Esophagus squamous epithelium (tissue), 4 donors: ENCODE measurements around the gene FHIT.

Source experiments
- POLR2A ChIP-seq, 4 donors: fragments of 450-650 bp; IDR thresholded peaks; one replicate each; pipeline ENCODE4 v1.6.1; 2017; ENCODE audit warnings: antibody characterized with exemption in 4 of 4, mild to moderate bottlenecking in 4 of 4, moderate library complexity in 3 of 4
- TF ChIP-seq, protein P1 (sequence below), 6 experiments: fragments of 450-650 bp in 4 of 6; fragments of 200-600 bp in 2 of 6; sonication (generic) in 2 of 6; IDR thresholded peaks; one replicate each; pipeline ENCODE4 v1.5.1; 2016 to 2019; ENCODE audit warnings: antibody characterized with exemption in 6 of 6, mild to moderate bottlenecking in 4 of 6, moderate library complexity in 4 of 6

GRCh38 chr3:59981377-59981776, 1269.9 kb downstream of the FHIT start:
- no peak for TF ChIP-seq POLR2A (IDR thresholded peaks at IDR 0.05)
- TF ChIP-seq, protein P1, sequence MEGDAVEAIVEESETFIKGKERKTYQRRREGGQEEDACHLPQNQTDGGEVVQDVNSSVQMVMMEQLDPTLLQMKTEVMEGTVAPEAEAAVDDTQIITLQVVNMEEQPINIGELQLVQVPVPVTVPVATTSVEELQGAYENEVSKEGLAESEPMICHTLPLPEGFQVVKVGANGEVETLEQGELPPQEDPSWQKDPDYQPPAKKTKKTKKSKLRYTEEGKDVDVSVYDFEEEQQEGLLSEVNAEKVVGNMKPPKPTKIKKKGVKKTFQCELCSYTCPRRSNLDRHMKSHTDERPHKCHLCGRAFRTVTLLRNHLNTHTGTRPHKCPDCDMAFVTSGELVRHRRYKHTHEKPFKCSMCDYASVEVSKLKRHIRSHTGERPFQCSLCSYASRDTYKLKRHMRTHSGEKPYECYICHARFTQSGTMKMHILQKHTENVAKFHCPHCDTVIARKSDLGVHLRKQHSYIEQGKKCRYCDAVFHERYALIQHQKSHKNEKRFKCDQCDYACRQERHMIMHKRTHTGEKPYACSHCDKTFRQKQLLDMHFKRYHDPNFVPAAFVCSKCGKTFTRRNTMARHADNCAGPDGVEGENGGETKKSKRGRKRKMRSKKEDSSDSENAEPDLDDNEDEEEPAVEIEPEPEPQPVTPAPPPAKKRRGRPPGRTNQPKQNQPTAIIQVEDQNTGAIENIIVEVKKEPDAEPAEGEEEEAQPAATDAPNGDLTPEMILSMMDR (IDR thresholded peaks at IDR 0.05): no peak
